ENCODE results near the gene SPOCK3.

- TF ChIP-seq POLR2A (IDR thresholded peaks at IDR 0.05), result no peak
- TF ChIP-seq CTCF (IDR thresholded peaks at IDR 0.05), result no peak
These were observed 51.3 kb downstream of the SPOCK3 start for GRCh38 chr4:167183036-167183435.
